Retinal pigment epithelial cell (primary cell): ENCODE results near the gene TUBD1.
A peak's percentile ranks its signal among the peaks of the same experiment; 100 is the strongest.
"Not testable (repeated sequence)": the region's sequence is repeated elsewhere in the genome, so short reads cannot be mapped to it uniquely, and the experiment has no call there.

Experiments used
- DNase-seq: peaks from one replicate; pipeline ENCODE4 v3.0.0-alpha.2; 2010; ENCODE audit warnings: low read depth
- H3K4me3 ChIP-seq: 2 replicates; pipeline ENCODE4 v1.5.1; 2011; ENCODE audit warnings: mild to moderate bottlenecking, low read length, control low read depth, moderate library complexity
- CTCF ChIP-seq: conservative IDR thresholded peaks from 2 replicates; pipeline ENCODE4 v1.5.1; 2011; ENCODE audit warnings: low read depth, low read length, control low read depth, inconsistent platforms

Gene TUBD1

GRCh38 chr17:59845595-59846393 is 46.9 kb downstream of the TUBD1 start:
- TF ChIP-seq CTCF, result no peak
- DNase-seq, result no peak
- H3K4me3 ChIP-seq, result no peak overlapping the region

GRCh38 chr17:59844884-59845594 is 47.7 kb downstream of the TUBD1 start:
- no peak for TF ChIP-seq CTCF
- H3K4me3 ChIP-seq, result no peak overlapping the region
- DNase-seq, result no peak

GRCh38 chr17:59842901-59843652 is 49.7 kb downstream of the TUBD1 start:
- H3K4me3 ChIP-seq, result no peak overlapping the region
- no peak for TF ChIP-seq CTCF
- DNase-seq, result peak; percentile 96

- peak overlapping the region; percentile 100 for H3K4me3 ChIP-seq
Measured at GRCh38 chr17:59841882-59842263, 50.9 kb downstream of the TUBD1 start.

GRCh38 chr17:59841091-59841881 is 51.5 kb downstream of the TUBD1 start:
- peak overlapping the region; percentile 100 for H3K4me3 ChIP-seq
- not testable (repeated sequence) for DNase-seq

More at GRCh38 chr17:59841882-59842263, 50.9 kb downstream of the TUBD1 start:
- not testable (repeated sequence) for DNase-seq

GRCh38 chr17:59840329-59841090 is 52.2 kb downstream of the TUBD1 start:
- DNase-seq, result no peak
- peak overlapping the region; percentile 100 for H3K4me3 ChIP-seq
- TF ChIP-seq CTCF, result no peak

GRCh38 chr17:59839651-59840328 is 53.0 kb downstream of the TUBD1 start:
- TF ChIP-seq CTCF, result no peak
- no peak for DNase-seq
- H3K4me3 ChIP-seq, result peak overlapping the region; percentile 100
